Tibial artery (tissue), 4 donors: ENCODE results near the gene HIF1A.
"Not testable (repeated sequence)": the region's sequence is repeated elsewhere in the genome, so short reads cannot be mapped to it uniquely, and the experiment has no call there.

Experiments used
- DNase-seq, 2 donors: peaks; one replicate each; pipeline ENCODE4 v3.0.0-alpha.2; 2019
- H3K27ac ChIP-seq, 2 donors: fragments of 200-600 bp; sonication (generic) in 1 of 2; 1 replicate in 1 of 2; 2 replicates in 1 of 2; pipeline ENCODE4 v1.5.1; 2018 to 2019; ENCODE audit warnings: mild to moderate bottlenecking in 1 of 2
- H3K27me3 ChIP-seq, 2 donors: fragments of 200-600 bp; sonication (generic) in 1 of 2; one replicate each; pipeline versions ENCODE4 v1.5.1 to v1.6.0; 2016 to 2019
- H3K36me3 ChIP-seq, 3 donors: fragments of 200-600 bp; sonication (generic) in 2 of 3; one replicate each; pipeline ENCODE4 v1.5.1; 2016 to 2019; ENCODE audit warnings: mild to moderate bottlenecking in 2 of 3
- H3K4me1 ChIP-seq, 4 donors: fragments of 200-600 bp; sonication (generic) in 2 of 4; 1 replicate in 3 of 4; 2 replicates in 1 of 4; pipeline ENCODE4 v1.5.1; 2016 to 2019
- H3K4me3 ChIP-seq, 2 donors: fragments of 200-600 bp; sonication (generic) in 1 of 2; 1 replicate in 1 of 2; 2 replicates in 1 of 2; pipeline ENCODE4 v1.5.1; 2018 to 2019; ENCODE audit warnings: mild to moderate bottlenecking in 2 of 2
- H3K9me3 ChIP-seq, 3 donors: fragments of 200-600 bp; sonication (generic) in 1 of 3; one replicate each; pipeline ENCODE4 v1.5.1; 2016 to 2019
- CTCF ChIP-seq, 2 experiments: fragments of 200-600 bp in 1 of 2; fragments of 450-650 bp in 1 of 2; IDR thresholded peaks; one replicate each; pipeline ENCODE4 v1.5.1; 2017 to 2019; ENCODE audit warnings: antibody characterized with exemption in 2 of 2, mild to moderate bottlenecking in 1 of 2, moderate library complexity in 1 of 2
- intact Hi-C: fragments of 100-400 bp; cut with DNase I; formaldehyde crosslinking; loops from one replicate; pipeline ENCODE4 v1.15.0; 2023; ENCODE audit warnings: low total_unique reads

Gene HIF1A

GRCh38 chr14:61656341-61656740 lies 39.0 kb upstream of the HIF1A start:
- TF ChIP-seq CTCF (IDR thresholded peaks at IDR 0.05) = no peak
- H3K27me3 ChIP-seq = no peaks in the 10 kb centered on the region
- DNase-seq = no peak
- no peak overlapping the region for H3K4me3 ChIP-seq
- no peaks in the 10 kb centered on the region for H3K36me3 ChIP-seq
- H3K4me1 ChIP-seq = peaks cover 0 to 27% (median 13%) of the 10 kb centered on the region in 4 donors
- intact Hi-C loops = no loop called here
- H3K27ac ChIP-seq = no peak overlapping the region
- no peaks in the 10 kb centered on the region for H3K9me3 ChIP-seq

- H3K36me3 ChIP-seq, H3K27me3 ChIP-seq, H3K4me3 ChIP-seq, DNase-seq, intact Hi-C loops, H3K27ac ChIP-seq, H3K9me3 ChIP-seq: not testable (repeated sequence)
- peaks cover 0 to 37% (median 18%) of the 10 kb centered on the region in 4 donors for H3K4me1 ChIP-seq
Measured at GRCh38 chr14:61658111-61658510, 37.2 kb upstream of the HIF1A start.

- H3K27ac ChIP-seq = no peak overlapping the region
- DNase-seq = no peak
- no peaks in the 10 kb centered on the region for H3K36me3 ChIP-seq
- TF ChIP-seq CTCF (IDR thresholded peaks at IDR 0.05) = no peak
- no peaks in the 10 kb centered on the region for H3K27me3 ChIP-seq
- peaks cover 0 to 30% (median 16%) of the 10 kb centered on the region in 4 donors for H3K4me1 ChIP-seq
- no peak overlapping the region for H3K4me3 ChIP-seq
- intact Hi-C loops = no loop called here
- H3K9me3 ChIP-seq = no peaks in the 10 kb centered on the region
Measured at GRCh38 chr14:61659582-61659981, 35.7 kb upstream of the HIF1A start.

GRCh38 chr14:61661471-61662400 lies 33.6 kb upstream of the HIF1A start:
- H3K36me3 ChIP-seq = no peaks in the 10 kb centered on the region
- H3K4me3 ChIP-seq = no peak overlapping the region
- H3K27ac ChIP-seq = peak overlapping the region; percentile 44 to 61
- peaks cover 0 to 30% (median 16%) of the 10 kb centered on the region in 4 donors for H3K4me1 ChIP-seq
- no peak for TF ChIP-seq CTCF (IDR thresholded peaks at IDR 0.05)
- DNase-seq = no peak
- no peaks in the 10 kb centered on the region for H3K27me3 ChIP-seq
- intact Hi-C loops = no loop called here
- no peaks in the 10 kb centered on the region for H3K9me3 ChIP-seq

GRCh38 chr14:61662437-61663311 lies 32.6 kb upstream of the HIF1A start:
- Histone ChIP-seq H3K4me1 (peaks cover 0 to 30% (median 16%) of the 10 kb centered on the region in 4 donors), H3K9me3 (no peaks in the 10 kb centered on the region), H3K4me3 (no peak overlapping the region), H3K36me3 (no peaks in the 10 kb centered on the region), H3K27me3 (no peaks in the 10 kb centered on the region), H3K27ac (peak overlapping the region; percentile 44 to 61)
- no peak for DNase-seq
- TF ChIP-seq CTCF (IDR thresholded peaks at IDR 0.05) = no peak
- intact Hi-C loops = no loop called here
